H9 (cell line): ENCODE data around the gene SCFD2. TPM values are rescaled to one million over a fixed set of nuclear protein-coding genes. Genes with fewer than 3 reads are reported as not detected.
A peak's percentile ranks its signal among the peaks of the same experiment; 100 is the strongest.

Experiments
- DNase-seq: peaks from one replicate; pipeline ENCODE4 v3.0.0-alpha.2; 2017
- H2AFZ ChIP-seq: one replicate; pipeline ENCODE4 v1.6.1; 2013; ENCODE audit warnings: mild to moderate bottlenecking, low read length, control low read depth, moderate library complexity
- H2AK5ac ChIP-seq: 2 replicates; pipeline ENCODE4 v1.6.1; 2013; ENCODE audit warnings: low read length, control low read depth, mixed read lengths; ENCODE audit not compliant: insufficient read length
- H2BK120ac ChIP-seq: one replicate; pipeline ENCODE4 v1.6.1; 2013; ENCODE audit warnings: low read depth, mild to moderate bottlenecking, low read length, control low read depth, inconsistent platforms; ENCODE audit not compliant: poor library complexity, severe bottlenecking
- H2BK12ac ChIP-seq: 2 replicates; pipeline ENCODE4 v1.6.1; 2013; ENCODE audit warnings: low read length, control low read depth, mixed read lengths, low read depth; ENCODE audit not compliant: insufficient read length
- H2BK15ac ChIP-seq: 2 replicates; pipeline ENCODE4 v1.6.1; 2013; ENCODE audit warnings: low read depth, low read length, control low read depth
- H2BK20ac ChIP-seq: one replicate; pipeline ENCODE4 v1.6.1; 2013; ENCODE audit warnings: low read depth, mild to moderate bottlenecking, low read length, control low read depth, inconsistent platforms; ENCODE audit not compliant: poor library complexity, severe bottlenecking
- H2BK5ac ChIP-seq: 2 replicates; pipeline ENCODE4 v1.6.1; 2013; ENCODE audit warnings: low read length, control low read depth, mixed read lengths; ENCODE audit not compliant: insufficient read length
- H3K14ac ChIP-seq: 2 replicates; pipeline ENCODE4 v1.6.1; 2013; ENCODE audit warnings: low read length, control low read depth; ENCODE audit not compliant: insufficient read depth
- H3K18ac ChIP-seq: 2 replicates; pipeline ENCODE4 v1.6.1; 2013; ENCODE audit warnings: low read depth, mild to moderate bottlenecking, mixed read lengths, low read length, control low read depth; ENCODE audit not compliant: insufficient read length
- H3K23ac ChIP-seq: 2 replicates; pipeline ENCODE4 v1.6.1; 2013; ENCODE audit warnings: low read length, control low read depth, mixed read lengths, low read depth; ENCODE audit not compliant: insufficient read length
- H3K23me2 ChIP-seq: 2 replicates; pipeline ENCODE4 v1.6.1; 2013; ENCODE audit warnings: low read depth, mild to moderate bottlenecking, mixed read lengths, low read length, control low read depth; ENCODE audit not compliant: insufficient read length, poor library complexity, severe bottlenecking
- H3K27ac ChIP-seq: 2 replicates; pipeline ENCODE4 v1.5.1; 2013; ENCODE audit warnings: low read length, control low read depth, mixed read lengths, low read depth; ENCODE audit not compliant: insufficient read length
- H3K27me3 ChIP-seq: 2 replicates; pipeline ENCODE4 v1.6.1; 2013; ENCODE audit warnings: low read length, control low read depth, inconsistent platforms; ENCODE audit not compliant: insufficient read depth
- H3K4ac ChIP-seq: 2 replicates; pipeline ENCODE4 v1.6.1; 2013; ENCODE audit warnings: low read depth, mild to moderate bottlenecking, control low read depth, inconsistent platforms, low read length, moderate library complexity
- H3K4me1 ChIP-seq: 2 replicates; pipeline ENCODE4 v1.6.1; 2013; ENCODE audit warnings: low read length, control low read depth, inconsistent platforms; ENCODE audit not compliant: insufficient read depth
- H3K4me2 ChIP-seq: 2 replicates; pipeline ENCODE4 v1.6.1; 2013; ENCODE audit warnings: low read length, control low read depth, mixed read lengths; ENCODE audit not compliant: insufficient read length, insufficient read depth
- H3K56ac ChIP-seq: 2 replicates; pipeline ENCODE4 v1.6.1; 2013; ENCODE audit warnings: low read depth, mild to moderate bottlenecking, mixed read lengths, low read length, control low read depth; ENCODE audit not compliant: insufficient read length
- H3K79me1 ChIP-seq: 2 replicates; pipeline ENCODE4 v1.6.1; 2013; ENCODE audit warnings: low read depth, mild to moderate bottlenecking, moderate library complexity, low read length, control low read depth, inconsistent platforms; ENCODE audit not compliant: insufficient read depth, poor library complexity, severe bottlenecking
- H3K79me2 ChIP-seq: 2 replicates; pipeline ENCODE4 v1.6.1; 2013; ENCODE audit warnings: low read length, control low read depth, inconsistent platforms; ENCODE audit not compliant: insufficient read depth
- H3K9ac ChIP-seq: 2 replicates; pipeline ENCODE4 v1.6.1; 2013; ENCODE audit warnings: low read length, control low read depth, mixed read lengths; ENCODE audit not compliant: insufficient read length; ENCODE audit errors: extremely low read depth
- H3K9me3 ChIP-seq: one replicate; pipeline ENCODE4 v1.6.1; 2013; ENCODE audit warnings: low read depth, low read length, inconsistent platforms; ENCODE audit not compliant: control insufficient read depth
- H3T11ph ChIP-seq: one replicate; pipeline ENCODE4 v1.6.1; 2013; ENCODE audit warnings: mild to moderate bottlenecking, low read length, control low read depth, inconsistent platforms
- H4K20me1 ChIP-seq: one replicate; pipeline ENCODE4 v1.6.1; 2013; ENCODE audit not compliant: control insufficient read depth, insufficient read length, insufficient read depth
- H4K5ac ChIP-seq: 2 replicates; pipeline ENCODE4 v1.6.1; 2013; ENCODE audit warnings: low read depth, mild to moderate bottlenecking, mixed read lengths, low read length, control low read depth; ENCODE audit not compliant: insufficient read length
- H4K8ac ChIP-seq: replicated peaks from 2 replicates; pipeline ENCODE4 v1.6.1; 2013; ENCODE audit warnings: low read length, control low read depth, mixed read lengths, low read depth; ENCODE audit not compliant: insufficient read length
- H4K91ac ChIP-seq: 2 replicates; pipeline ENCODE4 v1.6.1; 2013; ENCODE audit warnings: low read depth, mild to moderate bottlenecking, moderate library complexity, mixed read lengths, low read length, control low read depth; ENCODE audit not compliant: insufficient read length
- H3K27ac Mint-ChIP-seq, 3 experiments: 2 replicates in 2 of 3; 3 replicates in 1 of 3; pipeline ENCODE4 v1.8.0; 2020 to 2021; ENCODE audit warnings: mixed read lengths in 3 of 3, mild to moderate bottlenecking in 1 of 3, moderate library complexity in 1 of 3
- H3K27me3 Mint-ChIP-seq: 2 replicates; pipeline ENCODE4 v1.8.0; 2021; ENCODE audit warnings: low read depth, mild to moderate bottlenecking, moderate library complexity, mixed read lengths
- H3K36me3 Mint-ChIP-seq, 3 experiments: 2 replicates in 2 of 3; 3 replicates in 1 of 3; pipeline ENCODE4 v1.8.0; 2020 to 2021; ENCODE audit warnings: low read depth in 3 of 3, mixed read lengths in 3 of 3; ENCODE audit not compliant: insufficient read depth in 1 of 3
- H3K4me1 Mint-ChIP-seq, 2 experiments: 2 replicates each; pipeline ENCODE4 v1.8.0; 2020; ENCODE audit warnings: mixed read lengths in 2 of 2
- H3K4me3 Mint-ChIP-seq, 2 experiments: 2 replicates in 1 of 2; 3 replicates in 1 of 2; pipeline ENCODE4 v1.8.0; 2020 to 2021; ENCODE audit warnings: mild to moderate bottlenecking in 2 of 2, mixed read lengths in 2 of 2, moderate library complexity in 1 of 2
- H3K9me3 Mint-ChIP-seq, 2 experiments: 2 replicates in 1 of 2; 3 replicates in 1 of 2; pipeline ENCODE4 v1.8.0; 2020; ENCODE audit warnings: mild to moderate bottlenecking in 2 of 2, mixed read lengths in 2 of 2, moderate library complexity in 1 of 2
- CTCF ChIP-seq: fragments of 200-600 bp; sonication (generic); conservative IDR thresholded peaks from 3 replicates; pipeline ENCODE4 v1.8.0; 2021; ENCODE audit warnings: antibody characterized with exemption, mild to moderate bottlenecking
- WGBS: extraction: QIAGEN DNeasy Blood & Tissue Kit; methylation state at CpG from one replicate; pipeline ENCODE4 v1.1.7; 2013; ENCODE audit warnings: missing lambda C conversion rate, low lambda C conversion rate, mixed read lengths; ENCODE audit not compliant: insufficient read length; ENCODE audit errors: extremely low coverage; 5-methylcytosine and 5-hydroxymethylcytosine counted together
- total RNA-seq: library from RNA; stranded (reverse); gene quantifications from 2 replicates; pipeline ENCODE4 v1.2.1, GENCODE V29; 2021

Gene SCFD2
- total RNA-seq, 1 experiment from 2014 or later = 10.1 TPM

DNA sequence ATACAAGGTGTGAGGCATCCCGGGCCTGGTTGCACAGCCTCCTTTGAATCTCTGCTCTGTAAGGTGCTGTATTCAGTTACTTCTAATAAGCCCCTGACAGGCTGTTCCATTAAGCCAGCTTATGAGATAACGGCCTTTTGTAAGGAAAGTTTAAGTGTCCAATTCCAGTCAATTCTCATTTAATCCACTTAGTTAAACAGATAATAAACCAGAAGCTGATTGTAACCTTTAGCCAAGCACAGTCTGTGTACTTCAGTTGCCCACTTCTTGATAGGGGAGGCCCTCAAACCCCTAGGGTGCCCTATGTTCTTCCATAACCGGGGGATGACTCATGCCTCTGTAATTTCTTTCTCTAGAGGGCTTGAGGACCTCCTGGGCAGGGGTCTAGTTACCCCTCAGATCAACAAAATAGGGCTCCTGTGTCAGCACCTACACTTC, 440.3 kb downstream of the SCFD2 start:
- no peak overlapping the region for H3K4me2 ChIP-seq
- no peak overlapping the region for H3K56ac ChIP-seq
- H3K79me2 ChIP-seq = no peaks in the 10 kb centered on the region
- H2BK12ac ChIP-seq = no peak overlapping the region
- no peaks in the 10 kb centered on the region for H3K27me3 ChIP-seq
- no peak overlapping the region for H4K8ac ChIP-seq
- DNase-seq = no peak
- H3K4ac ChIP-seq = no peak overlapping the region
- TF ChIP-seq CTCF = no peak
- H3K79me1 ChIP-seq = no peaks in the 10 kb centered on the region
- no peak overlapping the region for H2AK5ac ChIP-seq
- H3K4me1 Mint-ChIP-seq = peaks cover 23% of the 10 kb centered on the region in 2 experiments
- H3K18ac ChIP-seq = no peak overlapping the region
- no peaks in the 10 kb centered on the region for H4K20me1 ChIP-seq
- H3K36me3 Mint-ChIP-seq = no peaks in the 10 kb centered on the region; a peak in 1 of 7 replicates
- H2BK120ac ChIP-seq = no peak overlapping the region
- H3K27me3 Mint-ChIP-seq = no peaks in the 10 kb centered on the region
- no peaks in the 10 kb centered on the region for H3K9me3 ChIP-seq
- no peak overlapping the region for H2AFZ ChIP-seq
- no peak overlapping the region for H2BK15ac ChIP-seq
- peaks cover 7% of the 10 kb centered on the region; the same call in 1 of the 2 replicates for H3K4me1 ChIP-seq
- no peak overlapping the region for H3K14ac ChIP-seq
- H2BK20ac ChIP-seq = no peak overlapping the region
- H3T11ph ChIP-seq = no peak overlapping the region
- WGBS = no CpG with 5 or more reads among the region's 3 CpGs
- no peak overlapping the region for H4K91ac ChIP-seq
- no peak overlapping the region for H4K5ac ChIP-seq
- no peak overlapping the region for H2BK5ac ChIP-seq
- no peak overlapping the region for H3K9ac ChIP-seq
- H3K9me3 Mint-ChIP-seq = peaks cover 0 to 2% of the 10 kb centered on the region in 2 experiments; a peak in 1 of 5 replicates
- H3K27ac ChIP-seq = no peak overlapping the region
- no peak overlapping the region; a peak in 1 of 5 replicates for H3K4me3 Mint-ChIP-seq
- no peaks in the 10 kb centered on the region for H3K23me2 ChIP-seq
- no peak overlapping the region for H3K23ac ChIP-seq
- peak overlapping the region; percentile 38 to 58 (median 42); a peak in 4 of 7 replicates for H3K27ac Mint-ChIP-seq
